GM23338 (cell line): ENCODE measurements around the gene LILRA6.
"Not testable (repeated sequence)": the region's sequence is repeated elsewhere in the genome, so short reads cannot be mapped to it uniquely, and the experiment has no call there.

ENCODE experiments used
- CREB1 ChIP-seq: fragments of 250-450 bp; sonication (Bioruptor Pico); IDR thresholded peaks from 2 replicates; pipeline ENCODE4 v1.5.0; 2020; ENCODE audit warnings: low read depth, mild to moderate bottlenecking, moderate library complexity
- EZH2 ChIP-seq: fragments of 200-600 bp; sonication (generic); IDR thresholded peaks from one replicate; pipeline ENCODE4 v1.8.0; 2017; ENCODE audit warnings: antibody characterized with exemption, mild to moderate bottlenecking, low read depth; ENCODE audit not compliant: unreplicated experiment
- EZH2phosphoT487 ChIP-seq: fragments of 200-600 bp; sonication (generic); IDR thresholded peaks from one replicate; pipeline ENCODE4 v1.8.1; 2018; ENCODE audit warnings: antibody characterized with exemption; ENCODE audit not compliant: unreplicated experiment
- POLR2AphosphoS5 ChIP-seq: IDR thresholded peaks from 2 replicates; pipeline ENCODE4 v1.6.1; 2016; ENCODE audit warnings: antibody characterized with exemption, low read depth
- ZNF114 ChIP-seq: fragments of 250-450 bp; sonication (Bioruptor Pico); IDR thresholded peaks from 2 replicates; pipeline ENCODE4 v1.5.0; 2020; ENCODE audit warnings: mild to moderate bottlenecking, moderate library complexity
- TF ChIP-seq, protein P1 (sequence below), 2 experiments: fragments of 200-600 bp in 1 of 2; sonication (generic) in 1 of 2; conservative IDR thresholded peaks; 2 replicates each; pipeline versions ENCODE4 v1.5.1 to v1.6.1; 2016 to 2017; ENCODE audit warnings: antibody characterized with exemption in 2 of 2, low read depth in 2 of 2, mild to moderate bottlenecking in 2 of 2, moderate library complexity in 1 of 2
- TF ChIP-seq, protein P2 (sequence below): IDR thresholded peaks from 2 replicates; pipeline ENCODE4 v1.6.1; 2016; ENCODE audit warnings: antibody characterized with exemption

DNA sequence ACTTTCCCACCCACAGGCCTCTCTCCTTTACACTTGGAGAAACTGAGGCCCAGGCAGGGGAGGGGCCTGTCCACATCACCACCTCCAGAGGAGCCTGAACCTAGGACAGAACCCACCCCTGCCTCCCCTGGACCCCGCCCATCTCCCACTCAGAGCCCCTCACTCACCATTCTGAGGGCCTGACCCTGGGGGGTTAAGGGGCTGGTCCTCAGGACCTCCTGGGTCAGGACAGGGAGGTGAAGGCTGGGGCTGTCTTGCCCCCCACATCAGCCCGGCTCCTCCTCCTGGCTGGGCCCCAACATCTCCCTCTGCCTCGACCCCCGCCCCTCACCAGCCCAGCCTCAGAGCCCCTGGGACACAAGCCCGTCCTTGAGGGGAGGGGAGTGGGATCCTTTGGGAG lies 22.9 kb downstream of the LILRA6 start:
- not testable (repeated sequence) for TF ChIP-seq POLR2AphosphoS5; ZNF114 (CRISPR knock-in tag); EZH2; EZH2phosphoT487; CREB1
- TF ChIP-seq, protein P1, sequence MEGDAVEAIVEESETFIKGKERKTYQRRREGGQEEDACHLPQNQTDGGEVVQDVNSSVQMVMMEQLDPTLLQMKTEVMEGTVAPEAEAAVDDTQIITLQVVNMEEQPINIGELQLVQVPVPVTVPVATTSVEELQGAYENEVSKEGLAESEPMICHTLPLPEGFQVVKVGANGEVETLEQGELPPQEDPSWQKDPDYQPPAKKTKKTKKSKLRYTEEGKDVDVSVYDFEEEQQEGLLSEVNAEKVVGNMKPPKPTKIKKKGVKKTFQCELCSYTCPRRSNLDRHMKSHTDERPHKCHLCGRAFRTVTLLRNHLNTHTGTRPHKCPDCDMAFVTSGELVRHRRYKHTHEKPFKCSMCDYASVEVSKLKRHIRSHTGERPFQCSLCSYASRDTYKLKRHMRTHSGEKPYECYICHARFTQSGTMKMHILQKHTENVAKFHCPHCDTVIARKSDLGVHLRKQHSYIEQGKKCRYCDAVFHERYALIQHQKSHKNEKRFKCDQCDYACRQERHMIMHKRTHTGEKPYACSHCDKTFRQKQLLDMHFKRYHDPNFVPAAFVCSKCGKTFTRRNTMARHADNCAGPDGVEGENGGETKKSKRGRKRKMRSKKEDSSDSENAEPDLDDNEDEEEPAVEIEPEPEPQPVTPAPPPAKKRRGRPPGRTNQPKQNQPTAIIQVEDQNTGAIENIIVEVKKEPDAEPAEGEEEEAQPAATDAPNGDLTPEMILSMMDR (conservative IDR thresholded peaks at IDR 0.05; ENCODE audit: low read depth in 2 of 2), result not testable (repeated sequence)
- TF ChIP-seq, protein P2, sequence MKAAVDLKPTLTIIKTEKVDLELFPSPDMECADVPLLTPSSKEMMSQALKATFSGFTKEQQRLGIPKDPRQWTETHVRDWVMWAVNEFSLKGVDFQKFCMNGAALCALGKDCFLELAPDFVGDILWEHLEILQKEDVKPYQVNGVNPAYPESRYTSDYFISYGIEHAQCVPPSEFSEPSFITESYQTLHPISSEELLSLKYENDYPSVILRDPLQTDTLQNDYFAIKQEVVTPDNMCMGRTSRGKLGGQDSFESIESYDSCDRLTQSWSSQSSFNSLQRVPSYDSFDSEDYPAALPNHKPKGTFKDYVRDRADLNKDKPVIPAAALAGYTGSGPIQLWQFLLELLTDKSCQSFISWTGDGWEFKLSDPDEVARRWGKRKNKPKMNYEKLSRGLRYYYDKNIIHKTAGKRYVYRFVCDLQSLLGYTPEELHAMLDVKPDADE, result not testable (repeated sequence)
